OCI-LY1 (cell line): Measurements from ENCODE around the gene MTMR12.
"Not testable (repeated sequence)": the region's sequence is repeated elsewhere in the genome, so short reads cannot be mapped to it uniquely, and the experiment has no call there.

Experiments used
- CTCF ChIP-seq: fragments of 200-600 bp; sonication (generic), shearing (Covaris generic); IDR thresholded peaks from 2 replicates; pipeline ENCODE4 v1.5.1; 2017; ENCODE audit warnings: mild to moderate bottlenecking, antibody characterized with exemption, low read length, moderate library complexity, mixed read lengths
- EZH2 ChIP-seq: fragments of 200-600 bp; sonication (generic), shearing (Covaris generic); IDR thresholded peaks from 2 replicates; pipeline ENCODE4 v1.8.0; 2017; ENCODE audit warnings: borderline replicate concordance, mixed run types, mild to moderate bottlenecking, antibody characterized with exemption, low read length, moderate library complexity, mixed read lengths

- not testable (repeated sequence) for TF ChIP-seq CTCF, EZH2
Observed at GRCh38 chr5:32295966-32296772, 16.6 kb downstream of the MTMR12 start.
